MCF 10A (cell line): ENCODE results near the gene TMEM151B. TPM values are rescaled to one million over a fixed set of nuclear protein-coding genes. Genes with fewer than 3 reads are reported as not detected.
A peak's percentile ranks its signal among the peaks of the same experiment; 100 is the strongest.

ENCODE experiments used
- BruUV-seq: library from RNA; stranded (reverse); fragments of 400-500 nt; replicated peaks from 2 replicates; lab custom pipeline; 2021; lab: Mats Ljungman, UMichigan
- CTCF ChIA-PET: fragments of 300-600 bp; sonication (Branson Sonifier 250); formaldehyde crosslinking; extraction: SDS; loops from one replicate; lab custom pipeline; 2021; ENCODE audit warnings: antibody characterized with exemption, inconsistent platforms; lab: Yijun Ruan, JAX
- POLR2A ChIA-PET: fragments of 300-600, 350-650 bp; sonication (Branson Sonifier 250); formaldehyde crosslinking; extraction: SDS; loops from one replicate; lab custom pipeline; 2020; ENCODE audit warnings: antibody characterized with exemption, inconsistent platforms; lab: Yijun Ruan, JAX
- DNase-seq: peaks from one replicate; pipeline ENCODE4 v3.0.0-alpha.2; 2018; ENCODE audit not compliant: unreplicated experiment
- H3K27ac Mint-ChIP-seq: one replicate; pipeline ENCODE4 v1.8.0; 2022; ENCODE audit warnings: mild to moderate bottlenecking, low read depth, mixed read lengths; ENCODE audit not compliant: unreplicated experiment
- H3K27me3 Mint-ChIP-seq: one replicate; pipeline ENCODE4 v1.8.0; 2022; ENCODE audit warnings: mixed read lengths; ENCODE audit not compliant: insufficient read depth, unreplicated experiment
- H3K36me3 Mint-ChIP-seq: one replicate; pipeline ENCODE4 v1.8.0; 2022; ENCODE audit warnings: mild to moderate bottlenecking, moderate library complexity, mixed read lengths; ENCODE audit not compliant: insufficient read depth, unreplicated experiment
- H3K4me1 Mint-ChIP-seq: one replicate; pipeline ENCODE4 v1.8.0; 2022; ENCODE audit warnings: mixed read lengths; ENCODE audit not compliant: insufficient read depth, unreplicated experiment
- H3K4me3 Mint-ChIP-seq: one replicate; pipeline ENCODE4 v1.8.0; 2022; ENCODE audit warnings: mild to moderate bottlenecking, moderate library complexity, mixed read lengths; ENCODE audit not compliant: unreplicated experiment
- H3K9me3 Mint-ChIP-seq: one replicate; pipeline ENCODE4 v1.8.0; 2022; ENCODE audit warnings: mixed read lengths; ENCODE audit not compliant: unreplicated experiment
- CTCF ChIP-seq: fragments of 200-600 bp; IDR thresholded peaks from one replicate; pipeline ENCODE4 v1.8.0; 2022; ENCODE audit warnings: antibody characterized with exemption, mild to moderate bottlenecking; ENCODE audit not compliant: unreplicated experiment
- intact Hi-C: fragments of 100-400 bp; cut with micrococcal nuclease; formaldehyde crosslinking; loops from 2 replicates; pipeline ENCODE4 v1.14.1; 2022
- total RNA-seq: library from RNA; stranded (reverse); gene quantifications from 2 replicates; pipeline ENCODE4 v1.2.3, GENCODE V29; 2022

TMEM151B gene
- total RNA-seq, 1 experiment from 2014 or later = not detected

- peak overlapping the region; percentile 50 for H3K27ac Mint-ChIP-seq
- H3K27me3 Mint-ChIP-seq = no peaks in the 10 kb centered on the region
- CTCF ChIA-PET = interaction anchor here (0.5 to 2.7 kb wide), 11 partner anchors 8 to 573 kb away, joined by 3 to 16 read pairs (median 4); no protein-coding TSS in a partner anchor
- no peak for DNase-seq
- no peaks in the 10 kb centered on the region for H3K9me3 Mint-ChIP-seq
- peaks cover 29% of the 10 kb centered on the region for H3K4me1 Mint-ChIP-seq
- peaks cover 40% of the 10 kb centered on the region for H3K36me3 Mint-ChIP-seq
- intact Hi-C loops = loop anchor here (10.0 kb wide), 1 partner anchor 471 kb away; the partner anchor contains the start of gene VEGFA
- TF ChIP-seq CTCF = no peak
- no TSS peak for BruUV-seq
- POLR2A ChIA-PET = interaction anchor here (0.6 to 5.0 kb wide), 13 partner anchors 9 to 520 kb away, joined by 3 to 121 read pairs (median 6); partner anchors contain the start of genes SLC29A1, SLC35B2 and TMEM63B
- H3K4me3 Mint-ChIP-seq = peak overlapping the region; percentile 95
These were observed 24.8 kb upstream of the TMEM151B start for GRCh38 chr6:44245391-44245911.

- intact Hi-C loops = loop anchor here (1.0 to 10.0 kb wide), 3 partner anchors 10 to 471 kb away; partner anchors contain the start of gene VEGFA
- peaks cover 47% of the 10 kb centered on the region for H3K36me3 Mint-ChIP-seq
- POLR2A ChIA-PET = interaction anchor here (0.5 to 5.0 kb wide), 28 partner anchors 10 to 1317 kb away, joined by 3 to 121 read pairs (median 6); partner anchors contain the start of genes AARS2, ABCC10, CDC5L and CNPY3
These were observed 24.2 kb upstream of the TMEM151B start for GRCh38 chr6:44245912-44246662.

GRCh38 chr6:44246663-44247337 is 23.4 kb upstream of the TMEM151B start, which contains the start of gene HSP90AB1:
HSP90AB1 (plus strand) TSS chr6:44247101; CDS start chr6:44248630, 1,529 bp downstream.
- peak; percentile 98 for DNase-seq
- Mint-ChIP-seq H3K4me1 (peaks cover 35% of the 10 kb centered on the region), H3K36me3 (peaks cover 54% of the 10 kb centered on the region)

More at GRCh38 chr6:44245912-44246662, 24.2 kb upstream of the TMEM151B start:
- Mint-ChIP-seq H3K27ac (peak overlapping the region; percentile 99), H3K4me1 (peaks cover 32% of the 10 kb centered on the region), H3K4me3 (peak overlapping the region; percentile 95), H3K9me3 (no peaks in the 10 kb centered on the region), H3K27me3 (no peaks in the 10 kb centered on the region)
- no peak for TF ChIP-seq CTCF
- CTCF ChIA-PET = interaction anchor here (0.6 to 3.6 kb wide), 12 partner anchors 9 to 601 kb away, joined by 3 to 16 read pairs (median 4); partner anchors contain the start of gene SLC35B2
- no TSS peak for BruUV-seq
- peak; percentile 89 for DNase-seq

More at GRCh38 chr6:44246663-44247337, 23.4 kb upstream of the TMEM151B start, which contains the start of gene HSP90AB1:
- peak within 1 kb of the TSS; percentile 99 for H3K27ac Mint-ChIP-seq
- ChIA-PET POLR2A (interaction anchor here (0.5 to 5.0 kb wide), 29 partner anchors 9 to 1318 kb away, joined by 3 to 121 read pairs (median 5); partner anchors contain the start of genes AARS2, ABCC10, CDC5L and CNPY3), CTCF (interaction anchor here (0.7 to 3.6 kb wide), 8 partner anchors 9 to 602 kb away, joined by 3 to 16 read pairs (median 12); partner anchors contain the start of gene SLC35B2)
- H3K9me3 Mint-ChIP-seq = no peaks in the 10 kb centered on the region
- TF ChIP-seq CTCF = no peak
- H3K4me3 Mint-ChIP-seq = peak within 1 kb of the TSS; percentile 95
- no peaks in the 10 kb centered on the region for H3K27me3 Mint-ChIP-seq
- intact Hi-C loops = loop anchor here (1.0 to 10.0 kb wide), 3 partner anchors 10 to 472 kb away; partner anchors contain the start of gene VEGFA
- TSS peak; percentile 31 for BruUV-seq
